HEK293 (cell line): ENCODE measurements around the gene DUSP10.

Source experiments
- CTCF ChIA-PET: fragments of 350-600 bp; formaldehyde crosslinking; extraction: SDS; loops from one replicate; lab custom pipeline; 2021; ENCODE audit warnings: antibody characterized with exemption; lab: Yijun Ruan, JAX
- POLR2A ChIA-PET: fragments of 300-600 bp; formaldehyde crosslinking; extraction: SDS; loops from one replicate; lab custom pipeline; 2020; ENCODE audit warnings: antibody characterized with exemption, inconsistent platforms; lab: Yijun Ruan, JAX
- H3K27ac ChIP-seq: fragments of 200-500 bp; sonication (Bioruptor generic); 2 replicates; pipeline ENCODE4 v1.5.1; 2014; ENCODE audit warnings: low read depth, low read length, control low read depth, inconsistent platforms; ENCODE audit errors: extremely low read depth
- H3K36me3 ChIP-seq, 2 experiments: fragments of 200-500 bp in 1 of 2; sonication (Bioruptor generic) in 1 of 2; 1 replicate in 1 of 2; 2 replicates in 1 of 2; pipeline ENCODE4 v1.5.1; 2014 to 2017; ENCODE audit warnings: inconsistent platforms in 2 of 2, low read length in 2 of 2; ENCODE audit not compliant: control insufficient read depth in 2 of 2, insufficient read depth in 1 of 2
- H3K4me1 ChIP-seq: fragments of 200-500 bp; sonication (Bioruptor generic); 2 replicates; pipeline ENCODE4 v1.5.1; 2014; ENCODE audit warnings: mild to moderate bottlenecking, low read length, inconsistent platforms; ENCODE audit not compliant: control insufficient read depth, insufficient read depth
- H3K4me3 ChIP-seq: 2 replicates; pipeline ENCODE4 v1.5.1; 2011; ENCODE audit warnings: low read depth, mild to moderate bottlenecking, control low read depth, low read length, moderate library complexity
- H3K9me3 ChIP-seq: fragments of 200-500 bp; sonication (Bioruptor generic); 2 replicates; pipeline ENCODE4 v1.5.1; 2014; ENCODE audit warnings: low read depth, low read length, inconsistent platforms; ENCODE audit not compliant: control insufficient read depth, insufficient read depth
- BCL6B ChIP-seq: fragments of 450-650 bp; formaldehyde crosslinking; IDR thresholded peaks from 2 replicates; pipeline ENCODE4 v1.5.1; 2017; ENCODE audit warnings: missing biosample characterization, missing genetic modification characterization
- GLI4 ChIP-seq: fragments of 450-650 bp; formaldehyde crosslinking; IDR thresholded peaks from 2 replicates; pipeline ENCODE4 v1.5.1; 2016; ENCODE audit warnings: missing biosample characterization, missing genetic modification characterization
- KLF8 ChIP-seq: fragments of 450-650 bp; formaldehyde crosslinking; IDR thresholded peaks from 2 replicates; pipeline ENCODE4 v1.5.1; 2016; ENCODE audit warnings: missing biosample characterization, missing genetic modification characterization
- KLF9 ChIP-seq: fragments of 450-650 bp; formaldehyde crosslinking; IDR thresholded peaks from 2 replicates; pipeline ENCODE4 v1.5.1; 2016; ENCODE audit warnings: missing biosample characterization, missing genetic modification characterization, low read depth
- MYNN ChIP-seq: fragments of 450-650 bp; formaldehyde crosslinking; IDR thresholded peaks from 2 replicates; pipeline ENCODE4 v1.5.1; 2016; ENCODE audit warnings: missing biosample characterization, missing genetic modification characterization, borderline replicate concordance
- ZBTB8A ChIP-seq: fragments of 450-650 bp; formaldehyde crosslinking; IDR thresholded peaks from 2 replicates; pipeline ENCODE4 v1.5.1; 2016; ENCODE audit warnings: missing biosample characterization, missing genetic modification characterization
- ZNF10 ChIP-seq: fragments of 450-650 bp; formaldehyde crosslinking; IDR thresholded peaks from 2 replicates; pipeline ENCODE4 v1.5.1; 2017; ENCODE audit warnings: missing biosample characterization, missing genetic modification characterization
- ZNF138 ChIP-seq: fragments of 450-650 bp; formaldehyde crosslinking; IDR thresholded peaks from 2 replicates; pipeline ENCODE4 v1.5.1; 2016; ENCODE audit warnings: missing biosample characterization, missing genetic modification characterization, borderline replicate concordance
- ZNF174 ChIP-seq: fragments of 450-650 bp; formaldehyde crosslinking; IDR thresholded peaks from 2 replicates; pipeline ENCODE4 v1.5.0; 2017; ENCODE audit warnings: missing biosample characterization, mild to moderate bottlenecking, missing genetic modification characterization
- ZNF175 ChIP-seq: fragments of 450-650 bp; formaldehyde crosslinking; IDR thresholded peaks from 2 replicates; pipeline ENCODE4 v1.5.1; 2016; ENCODE audit warnings: missing biosample characterization, missing genetic modification characterization
- ZNF18 ChIP-seq: fragments of 450-650 bp; formaldehyde crosslinking; IDR thresholded peaks from 2 replicates; pipeline ENCODE4 v1.5.1; 2016; ENCODE audit warnings: missing biosample characterization, missing genetic modification characterization
- ZNF19 ChIP-seq: fragments of 450-650 bp; formaldehyde crosslinking; IDR thresholded peaks from 2 replicates; pipeline ENCODE4; 2016; ENCODE audit warnings: missing biosample characterization, missing genetic modification characterization, low read depth
- ZNF214 ChIP-seq: fragments of 450-650 bp; formaldehyde crosslinking; IDR thresholded peaks from 2 replicates; pipeline ENCODE4 v1.5.1; 2017; ENCODE audit warnings: missing biosample characterization, mild to moderate bottlenecking, missing genetic modification characterization, borderline replicate concordance
- ZNF221 ChIP-seq: fragments of 450-650 bp; formaldehyde crosslinking; IDR thresholded peaks from 2 replicates; pipeline ENCODE4 v1.5.1; 2017; ENCODE audit warnings: missing biosample characterization, missing genetic modification characterization, borderline replicate concordance
- ZNF24 ChIP-seq: fragments of 450-650 bp; formaldehyde crosslinking; IDR thresholded peaks from 2 replicates; pipeline ENCODE4 v1.5.1; 2016; ENCODE audit warnings: missing biosample characterization, missing genetic modification characterization
- ZNF274 ChIP-seq, 2 experiments: fragments of 200-500 bp in 1 of 2; fragments of 450-650 bp in 1 of 2; sonication (Bioruptor generic) in 1 of 2; formaldehyde crosslinking in 1 of 2; IDR thresholded peaks; 2 replicates each; pipeline versions ENCODE4 v1.5.1 to v1.6.1; 2014 to 2016; ENCODE audit warnings: borderline replicate concordance in 1 of 2, inconsistent platforms in 1 of 2, low read length in 1 of 2, missing biosample characterization in 1 of 2, missing genetic modification characterization in 1 of 2
- ZNF391 ChIP-seq: fragments of 450-650 bp; formaldehyde crosslinking; IDR thresholded peaks from 2 replicates; pipeline ENCODE4 v1.5.1; 2016; ENCODE audit warnings: low read depth, missing biosample characterization, missing genetic modification characterization, borderline replicate concordance
- ZNF416 ChIP-seq: fragments of 450-650 bp; formaldehyde crosslinking; IDR thresholded peaks from 2 replicates; pipeline ENCODE4 v1.5.1; 2016; ENCODE audit warnings: missing biosample characterization, missing genetic modification characterization
- ZNF433 ChIP-seq: fragments of 450-650 bp; formaldehyde crosslinking; IDR thresholded peaks from 2 replicates; pipeline ENCODE4 v1.5.1; 2016; ENCODE audit warnings: missing biosample characterization, missing genetic modification characterization, low read depth
- ZNF48 ChIP-seq: fragments of 450-650 bp; formaldehyde crosslinking; IDR thresholded peaks from 2 replicates; pipeline ENCODE4 v1.5.1; 2016; ENCODE audit warnings: missing biosample characterization, missing genetic modification characterization
- ZNF560 ChIP-seq: fragments of 450-650 bp; formaldehyde crosslinking; IDR thresholded peaks from 2 replicates; pipeline ENCODE4 v1.5.1; 2017; ENCODE audit warnings: missing biosample characterization, missing genetic modification characterization, borderline replicate concordance
- ZNF561 ChIP-seq: fragments of 450-650 bp; IDR thresholded peaks from 2 replicates; pipeline ENCODE4 v1.5.1; 2018; ENCODE audit warnings: missing biosample characterization, missing genetic modification characterization, borderline replicate concordance
- ZNF596 ChIP-seq: fragments of 450-650 bp; IDR thresholded peaks from 2 replicates; pipeline ENCODE4 v1.5.0; 2018; ENCODE audit warnings: missing biosample characterization, mild to moderate bottlenecking, missing genetic modification characterization, moderate library complexity
- ZNF623 ChIP-seq: fragments of 450-650 bp; formaldehyde crosslinking; IDR thresholded peaks from 2 replicates; pipeline ENCODE4 v1.5.1; 2016; ENCODE audit warnings: missing biosample characterization, missing genetic modification characterization
- ZNF660 ChIP-seq: fragments of 450-650 bp; IDR thresholded peaks from 2 replicates; pipeline ENCODE4 v1.5.1; 2018; ENCODE audit warnings: missing biosample characterization, mild to moderate bottlenecking, missing genetic modification characterization
- ZNF664 ChIP-seq: fragments of 450-650 bp; formaldehyde crosslinking; IDR thresholded peaks from 2 replicates; pipeline ENCODE4 v1.5.1; 2016; ENCODE audit warnings: missing biosample characterization, missing genetic modification characterization
- ZNF692 ChIP-seq: fragments of 450-650 bp; formaldehyde crosslinking; IDR thresholded peaks from 2 replicates; pipeline ENCODE4 v1.5.1; 2016; ENCODE audit warnings: missing biosample characterization, missing genetic modification characterization
- ZSCAN16 ChIP-seq: fragments of 450-650 bp; formaldehyde crosslinking; IDR thresholded peaks from 2 replicates; pipeline ENCODE4 v1.5.1; 2016; ENCODE audit warnings: missing biosample characterization, missing genetic modification characterization
- ZSCAN4 ChIP-seq: fragments of 450-650 bp; formaldehyde crosslinking; IDR thresholded peaks from 2 replicates; pipeline ENCODE4 v1.5.1; 2017; ENCODE audit warnings: missing biosample characterization, missing genetic modification characterization

DUSP10 gene

GRCh38 chr1:221735999-221736398 is 5.9 kb downstream of the DUSP10 start:
- no peaks in the 10 kb centered on the region for H3K9me3 ChIP-seq
- TF ChIP-seq ZNF18: no peak
- no peak for TF ChIP-seq ZNF416 (tag by site-specific recombination)
- no peak for TF ChIP-seq ZNF596 (tag by site-specific recombination)
- TF ChIP-seq ZNF24: no peak
- no peak for TF ChIP-seq ZNF433 (tag by site-specific recombination)
- no peak for TF ChIP-seq ZNF660
- no peak for TF ChIP-seq ZNF561 (tag by site-specific recombination)
- no peak for TF ChIP-seq ZNF48 (tag by site-specific recombination)
- no peak for TF ChIP-seq ZNF19
- no peak for TF ChIP-seq ZSCAN4 (tag by site-specific recombination)
- no peak for TF ChIP-seq KLF9 (tag by site-specific recombination)
- no peak for TF ChIP-seq ZNF214 (tag by site-specific recombination)
- no peak for TF ChIP-seq ZNF391
- no peak for TF ChIP-seq KLF8 (tag by site-specific recombination)
- no peak for TF ChIP-seq ZBTB8A
- no peak for TF ChIP-seq ZNF221 (tag by site-specific recombination)
- TF ChIP-seq, all 188 proteins: peak for 0
- H3K4me3 ChIP-seq: no peak overlapping the region
- peaks cover 0 to 25% of the 10 kb centered on the region in 2 experiments; a peak in 1 of 3 replicates for H3K36me3 ChIP-seq
- no peaks in the 10 kb centered on the region for H3K4me1 ChIP-seq
- ChIA-PET CTCF (no interaction called here), POLR2A (no interaction called here)
- no peak overlapping the region for H3K27ac ChIP-seq

- CTCF ChIA-PET: interaction anchor here (0.7 to 1.0 kb wide), 3 partner anchors 255 to 769 kb away, joined by 3 read pairs; no protein-coding TSS in a partner anchor
- Histone ChIP-seq H3K4me3 (no peak overlapping the region), H3K4me1 (no peaks in the 10 kb centered on the region), H3K27ac (no peak overlapping the region), H3K9me3 (no peaks in the 10 kb centered on the region), H3K36me3 (peaks cover 0 to 24% of the 10 kb centered on the region in 2 experiments; a peak in 1 of 3 replicates)
- TF ChIP-seq ZNF560 (no peak), GLI4 (tag by site-specific recombination) (no peak), ZNF175 (tag by site-specific recombination) (no peak), ZNF623 (tag by site-specific recombination) (no peak), ZSCAN16 (tag by site-specific recombination) (no peak), ZNF138 (no peak), ZNF664 (no peak), ZNF274 (IDR thresholded peaks at IDR 0.05; ENCODE audit: low read length) (no peak), ZNF274 (tag by site-specific recombination; IDR thresholded peaks at IDR 0.05; ENCODE audit: borderline replicate concordance) (no peak), KLF8 (tag by site-specific recombination) (no peak), ZNF692 (tag by site-specific recombination) (no peak), ZNF10 (no peak), BCL6B (tag by site-specific recombination) (no peak), MYNN (tag by site-specific recombination) (no peak), ZNF174 (no peak)
- POLR2A ChIA-PET: interaction anchor here (0.6 kb wide), 1 partner anchor 25 kb away, joined by 16 read pairs; no protein-coding TSS in a partner anchor
Measured at GRCh38 chr1:221734187-221734586, 7.7 kb downstream of the DUSP10 start.
